ENCODE measurements around the gene CYP4F2.
"Not testable (repeated sequence)": the region's sequence is repeated elsewhere in the genome, so short reads cannot be mapped to it uniquely, and the experiment has no call there.

CYP4F2 gene

GRCh38 chr19:15933761-15934331, 36.0 kb upstream of the CYP4F2 start:
- H3K18ac ChIP-seq (ENCODE audit: low read length); H3K9ac ChIP-seq (ENCODE audit: low read length); H3K14ac ChIP-seq (ENCODE audit: low read length); H3K4me1 ChIP-seq (ENCODE audit: control insufficient read depth in 1 of 2, insufficient read depth in 2 of 2, low read length in 2 of 2); H2AK5ac ChIP-seq (ENCODE audit: low read length); H2AFZ ChIP-seq (ENCODE audit: insufficient read depth, low read length, poor library complexity); H3K23ac ChIP-seq (ENCODE audit: low read length); H4K12ac ChIP-seq (ENCODE audit: low read depth, low read length); H2BK12ac ChIP-seq (ENCODE audit: low read length); H3K4ac ChIP-seq (ENCODE audit: low read depth, low read length); DNase-seq; H2BK120ac ChIP-seq (ENCODE audit: insufficient read depth, low read length, poor library complexity); H4K8ac ChIP-seq (ENCODE audit: low read depth, low read length); H2BK5ac ChIP-seq (ENCODE audit: low read depth, low read length, poor library complexity); H3K27ac ChIP-seq (ENCODE audit: low read depth, low read length); H3K4me3 ChIP-seq (ENCODE audit: low read depth, low read length); H3K4me2 ChIP-seq (ENCODE audit: low read length); H3K27me3 ChIP-seq (ENCODE audit: insufficient read depth, low read length); H4K91ac ChIP-seq (ENCODE audit: low read depth, low read length); H3K79me2 ChIP-seq (ENCODE audit: control insufficient read depth, insufficient read depth, low read length, poor library complexity); H3K36me3 ChIP-seq (ENCODE audit: control insufficient read depth in 1 of 2, insufficient read depth in 2 of 2, low read length in 2 of 2); H3K79me1 ChIP-seq (ENCODE audit: low read length): not testable (repeated sequence)
- WGBS (ENCODE audit: extremely low coverage, insufficient coverage, insufficient read length): no CpG with 5 or more reads among the region's 12 CpGs
- H3K9me3 ChIP-seq (ENCODE audit: insufficient read depth, low read depth, low read length): peaks cover 54% of the 10 kb centered on the region

GRCh38 chr19:15928321-15928720, 30.4 kb upstream of the CYP4F2 start:
- H3K9me3 ChIP-seq (ENCODE audit: insufficient read depth, low read depth, low read length): peaks cover 43% of the 10 kb centered on the region
- no peak overlapping the region for H4K91ac ChIP-seq (ENCODE audit: low read depth, low read length)
- no peak overlapping the region for H3K9ac ChIP-seq (ENCODE audit: low read length)
- WGBS (ENCODE audit: extremely low coverage, insufficient coverage, insufficient read length): no CpG with 5 or more reads among the region's 3 CpGs
- no peak overlapping the region for H4K12ac ChIP-seq (ENCODE audit: low read depth, low read length)
- no peak overlapping the region for H2AK5ac ChIP-seq (ENCODE audit: low read length)
- H3K79me2 ChIP-seq (ENCODE audit: control insufficient read depth, insufficient read depth, low read length, poor library complexity): no peaks in the 10 kb centered on the region
- H3K36me3 ChIP-seq (ENCODE audit: control insufficient read depth in 1 of 2, insufficient read depth in 2 of 2, low read length in 2 of 2): no peaks in the 10 kb centered on the region
- no peak overlapping the region for H2AFZ ChIP-seq (ENCODE audit: insufficient read depth, low read length, poor library complexity)
- H3K4ac ChIP-seq (ENCODE audit: low read depth, low read length): no peak overlapping the region
- H3K79me1 ChIP-seq (ENCODE audit: low read length): no peaks in the 10 kb centered on the region
- no peak for DNase-seq
- no peak overlapping the region for H3K23ac ChIP-seq (ENCODE audit: low read length)
- no peaks in the 10 kb centered on the region for H3K27me3 ChIP-seq (ENCODE audit: insufficient read depth, low read length)
- H2BK5ac ChIP-seq (ENCODE audit: low read depth, low read length, poor library complexity): no peak overlapping the region
- no peak overlapping the region for H3K27ac ChIP-seq (ENCODE audit: low read depth, low read length)
- H3K14ac ChIP-seq (ENCODE audit: low read length): no peak overlapping the region
- no peak overlapping the region for H3K18ac ChIP-seq (ENCODE audit: low read length)
- no peaks in the 10 kb centered on the region for H3K4me1 ChIP-seq (ENCODE audit: control insufficient read depth in 1 of 2, insufficient read depth in 2 of 2, low read length in 2 of 2)
- no peak overlapping the region for H4K8ac ChIP-seq (ENCODE audit: low read depth, low read length)
- H2BK12ac ChIP-seq (ENCODE audit: low read length): no peak overlapping the region
- no peak overlapping the region for H3K4me2 ChIP-seq (ENCODE audit: low read length)
- no peak overlapping the region for H2BK120ac ChIP-seq (ENCODE audit: insufficient read depth, low read length, poor library complexity)
- H3K4me3 ChIP-seq (ENCODE audit: low read depth, low read length): no peak overlapping the region

DNA sequence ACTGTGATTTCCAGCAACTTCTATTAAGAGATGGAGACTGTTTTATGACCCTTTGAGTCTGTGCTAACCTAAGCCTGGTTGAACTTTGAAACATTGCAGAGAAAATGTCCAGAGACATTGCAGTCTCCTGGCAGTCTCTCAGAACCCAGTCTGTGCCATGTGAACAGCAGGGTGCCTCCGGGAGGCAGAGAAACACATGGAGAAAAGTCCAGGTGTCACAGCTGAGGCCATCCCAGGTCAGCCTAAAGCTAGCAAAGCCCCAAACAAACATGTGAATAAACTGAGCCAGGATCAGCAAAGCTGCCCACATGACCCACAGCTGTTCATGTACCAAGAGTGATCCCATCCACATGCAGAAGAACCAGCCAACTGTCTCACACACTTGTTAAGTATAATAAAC, 28.6 kb upstream of the CYP4F2 start:
- Histone ChIP-seq H2BK12ac (ENCODE audit: low read length) (no peak overlapping the region), H2AK5ac (ENCODE audit: low read length) (no peak overlapping the region), H3K23ac (ENCODE audit: low read length) (no peak overlapping the region), H3K4ac (ENCODE audit: low read depth, low read length) (no peak overlapping the region), H3K18ac (ENCODE audit: low read length) (no peak overlapping the region), H2BK120ac (ENCODE audit: insufficient read depth, low read length, poor library complexity) (no peak overlapping the region), H3K27me3 (ENCODE audit: insufficient read depth, low read length) (no peaks in the 10 kb centered on the region), H3K79me1 (ENCODE audit: low read length) (no peaks in the 10 kb centered on the region), H3K4me2 (ENCODE audit: low read length) (no peak overlapping the region), H4K91ac (ENCODE audit: low read depth, low read length) (no peak overlapping the region), H4K8ac (ENCODE audit: low read depth, low read length) (no peak overlapping the region), H2AFZ (ENCODE audit: insufficient read depth, low read length, poor library complexity) (no peak overlapping the region), H4K12ac (ENCODE audit: low read depth, low read length) (no peak overlapping the region), H3K9me3 (ENCODE audit: insufficient read depth, low read depth, low read length) (peaks cover 50% of the 10 kb centered on the region), H3K4me1 (ENCODE audit: control insufficient read depth in 1 of 2, insufficient read depth in 2 of 2, low read length in 2 of 2) (no peaks in the 10 kb centered on the region), H3K79me2 (ENCODE audit: control insufficient read depth, insufficient read depth, low read length, poor library complexity) (no peaks in the 10 kb centered on the region), H3K9ac (ENCODE audit: low read length) (no peak overlapping the region), H3K14ac (ENCODE audit: low read length) (no peak overlapping the region), H3K27ac (ENCODE audit: low read depth, low read length) (no peak overlapping the region), H3K36me3 (ENCODE audit: control insufficient read depth in 1 of 2, insufficient read depth in 2 of 2, low read length in 2 of 2) (no peaks in the 10 kb centered on the region), H3K4me3 (ENCODE audit: low read depth, low read length) (no peak overlapping the region), H2BK5ac (ENCODE audit: low read depth, low read length, poor library complexity) (no peak overlapping the region)
- no peak for DNase-seq
- WGBS (ENCODE audit: extremely low coverage, insufficient coverage, insufficient read length): no CpG with 5 or more reads among the region's 1 CpG

DNA sequence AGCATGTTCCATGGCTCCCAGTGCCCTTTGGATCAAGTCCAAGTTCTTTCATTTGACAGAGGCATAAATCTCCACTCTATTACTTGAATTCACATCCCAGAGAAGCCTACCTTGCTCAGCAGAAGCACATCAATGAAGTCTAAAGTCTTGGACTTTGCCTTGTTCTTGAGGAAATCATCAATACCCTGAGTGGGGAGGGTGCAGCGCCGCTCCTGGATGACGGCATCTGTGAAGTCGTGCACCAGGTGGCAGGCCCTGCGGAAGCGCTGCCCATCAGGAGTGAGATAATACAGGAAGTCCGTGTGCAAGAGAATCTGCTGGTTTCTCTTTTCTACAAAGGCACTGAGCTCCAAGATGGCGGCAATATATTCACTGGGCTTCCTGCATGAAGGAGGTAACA, 25.8 kb upstream of the CYP4F2 start:
- H2AFZ ChIP-seq (ENCODE audit: insufficient read depth, low read length, poor library complexity): no peak overlapping the region
- no CpG with 5 or more reads among the region's 8 CpGs for WGBS (ENCODE audit: extremely low coverage, insufficient coverage, insufficient read length)
- H3K23ac ChIP-seq (ENCODE audit: low read length): no peak overlapping the region
- no peak overlapping the region for H3K4ac ChIP-seq (ENCODE audit: low read depth, low read length)
- H2AK5ac ChIP-seq (ENCODE audit: low read length): no peak overlapping the region
- no peak overlapping the region for H3K4me2 ChIP-seq (ENCODE audit: low read length)
- no peak overlapping the region for H4K8ac ChIP-seq (ENCODE audit: low read depth, low read length)
- H3K27ac ChIP-seq (ENCODE audit: low read depth, low read length): no peak overlapping the region
- H3K27me3 ChIP-seq (ENCODE audit: insufficient read depth, low read length): no peaks in the 10 kb centered on the region
- H3K9me3 ChIP-seq (ENCODE audit: insufficient read depth, low read depth, low read length): peaks cover 32% of the 10 kb centered on the region
- H2BK120ac ChIP-seq (ENCODE audit: insufficient read depth, low read length, poor library complexity): no peak overlapping the region
- no peak overlapping the region for H2BK12ac ChIP-seq (ENCODE audit: low read length)
- H3K14ac ChIP-seq (ENCODE audit: low read length): no peak overlapping the region
- H4K91ac ChIP-seq (ENCODE audit: low read depth, low read length): no peak overlapping the region
- no peak overlapping the region for H3K4me3 ChIP-seq (ENCODE audit: low read depth, low read length)
- H3K79me1 ChIP-seq (ENCODE audit: low read length): no peaks in the 10 kb centered on the region
- DNase-seq: no peak
- H3K18ac ChIP-seq (ENCODE audit: low read length): no peak overlapping the region
- H3K79me2 ChIP-seq (ENCODE audit: control insufficient read depth, insufficient read depth, low read length, poor library complexity): no peaks in the 10 kb centered on the region
- H3K9ac ChIP-seq (ENCODE audit: low read length): no peak overlapping the region
- no peak overlapping the region for H4K12ac ChIP-seq (ENCODE audit: low read depth, low read length)
- no peak overlapping the region for H2BK5ac ChIP-seq (ENCODE audit: low read depth, low read length, poor library complexity)
- H3K4me1 ChIP-seq (ENCODE audit: control insufficient read depth in 1 of 2, insufficient read depth in 2 of 2, low read length in 2 of 2): no peaks in the 10 kb centered on the region
- no peaks in the 10 kb centered on the region for H3K36me3 ChIP-seq (ENCODE audit: control insufficient read depth in 1 of 2, insufficient read depth in 2 of 2, low read length in 2 of 2)

Measured in trophoblast cell (in vitro differentiated cells and primary cell).